ENCODE results near the gene SYNPO2.

DNA sequence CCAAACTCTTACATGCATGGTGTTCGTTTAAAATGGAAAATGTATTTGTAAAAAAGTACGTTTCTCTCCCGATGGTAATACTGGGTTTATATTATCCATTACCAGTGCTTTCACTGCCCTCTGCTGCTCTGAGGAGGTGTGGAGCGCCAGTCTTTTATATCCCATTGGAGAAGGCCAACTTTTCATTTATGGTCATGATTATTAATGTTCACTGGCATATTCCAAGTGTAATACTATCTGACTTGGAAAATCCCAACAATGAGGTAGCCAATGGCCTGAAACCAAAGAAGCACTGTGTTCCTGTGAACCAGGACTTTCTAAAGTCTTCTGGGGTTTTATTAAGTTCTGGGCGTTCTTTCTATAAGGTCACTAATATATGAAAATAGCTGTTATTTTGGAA is 80.7 kb downstream of the SYNPO2 start:
- TF ChIP-seq, protein P1, sequence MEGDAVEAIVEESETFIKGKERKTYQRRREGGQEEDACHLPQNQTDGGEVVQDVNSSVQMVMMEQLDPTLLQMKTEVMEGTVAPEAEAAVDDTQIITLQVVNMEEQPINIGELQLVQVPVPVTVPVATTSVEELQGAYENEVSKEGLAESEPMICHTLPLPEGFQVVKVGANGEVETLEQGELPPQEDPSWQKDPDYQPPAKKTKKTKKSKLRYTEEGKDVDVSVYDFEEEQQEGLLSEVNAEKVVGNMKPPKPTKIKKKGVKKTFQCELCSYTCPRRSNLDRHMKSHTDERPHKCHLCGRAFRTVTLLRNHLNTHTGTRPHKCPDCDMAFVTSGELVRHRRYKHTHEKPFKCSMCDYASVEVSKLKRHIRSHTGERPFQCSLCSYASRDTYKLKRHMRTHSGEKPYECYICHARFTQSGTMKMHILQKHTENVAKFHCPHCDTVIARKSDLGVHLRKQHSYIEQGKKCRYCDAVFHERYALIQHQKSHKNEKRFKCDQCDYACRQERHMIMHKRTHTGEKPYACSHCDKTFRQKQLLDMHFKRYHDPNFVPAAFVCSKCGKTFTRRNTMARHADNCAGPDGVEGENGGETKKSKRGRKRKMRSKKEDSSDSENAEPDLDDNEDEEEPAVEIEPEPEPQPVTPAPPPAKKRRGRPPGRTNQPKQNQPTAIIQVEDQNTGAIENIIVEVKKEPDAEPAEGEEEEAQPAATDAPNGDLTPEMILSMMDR (conservative IDR thresholded peaks at IDR 0.05 in 1 of 2, IDR thresholded peaks at IDR 0.05 in 1 of 2; ENCODE audit: low read depth in 1 of 2, low read length in 2 of 2), result peak; percentile 67 to 83
- TF ChIP-seq EZH2 (IDR thresholded peaks at IDR 0.05; ENCODE audit: low read length, missing control alignments), result no peak

Data from fibroblast of lung (primary cell).